NCI-H82 treated with DMSO at 0.1 percent for 48 hours (cell line): ENCODE measurements around the gene SLC38A1.
"Not testable (repeated sequence)": the region's sequence is repeated elsewhere in the genome, so short reads cannot be mapped to it uniquely, and the experiment has no call there.

Experiments used
- DNase-seq: peaks from one replicate; lab custom pipeline; 2025; ENCODE audit not compliant: unreplicated experiment; lab: John Stamatoyannopoulos, UW

Gene SLC38A1

GRCh38 chr12:46174061-46174662 lies 94.7 kb downstream of the SLC38A1 start:
- DNase-seq = no peak

- no peak for DNase-seq
These were observed 100.4 kb downstream of the SLC38A1 start for GRCh38 chr12:46168426-46168825.

DNA sequence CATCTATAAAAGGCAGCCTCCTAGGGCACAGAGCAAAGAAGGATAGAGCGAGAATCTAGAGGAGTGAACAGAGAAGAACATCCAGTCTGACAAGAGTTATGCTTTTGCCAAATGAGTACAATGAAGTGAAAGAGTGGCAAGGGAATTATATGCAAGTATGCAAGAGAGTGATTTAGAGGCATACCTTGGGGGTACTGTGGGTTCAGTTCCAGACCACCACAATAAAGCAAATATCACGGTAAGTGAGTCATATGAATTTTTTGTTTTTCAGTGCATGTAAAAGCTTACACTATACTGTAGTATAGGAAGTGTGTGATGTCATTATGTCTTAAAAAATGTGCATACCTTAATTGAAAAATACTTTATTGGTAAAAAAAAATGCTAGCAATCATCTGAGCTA lies 101.4 kb downstream of the SLC38A1 start:
- no peak for DNase-seq

- no peak for DNase-seq
These were observed 103.7 kb downstream of the SLC38A1 start for GRCh38 chr12:46165191-46165590.

GRCh38 chr12:46164186-46164761 lies 104.6 kb downstream of the SLC38A1 start:
- DNase-seq = no peak

DNA sequence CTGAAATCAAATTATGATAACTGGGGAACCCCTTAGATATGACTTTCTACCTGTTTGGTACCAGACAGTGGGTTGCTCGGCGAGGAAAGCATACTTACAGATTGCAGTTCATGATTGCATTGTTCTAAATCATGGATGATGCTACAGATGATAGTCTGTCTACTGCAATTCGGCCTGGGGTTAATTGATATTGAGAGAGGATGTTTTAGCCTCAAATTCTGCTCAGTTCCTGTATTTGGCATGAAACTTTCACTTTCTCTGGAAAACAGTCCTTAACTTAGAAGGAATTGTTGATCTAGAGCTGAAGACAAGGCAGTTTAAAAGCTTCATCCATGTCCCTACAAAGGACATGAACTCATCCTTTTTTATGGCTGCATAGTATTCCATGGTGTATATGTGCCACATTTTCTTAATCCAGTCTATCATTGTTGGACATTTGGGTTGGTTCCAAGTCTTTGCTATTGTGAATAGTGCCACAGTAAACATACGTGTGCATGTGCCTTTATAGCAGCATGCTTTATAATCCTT lies 106.2 kb downstream of the SLC38A1 start:
- DNase-seq = not testable (repeated sequence)

- DNase-seq = no peak
These were observed 107.7 kb downstream of the SLC38A1 start for GRCh38 chr12:46160981-46161690.

DNA sequence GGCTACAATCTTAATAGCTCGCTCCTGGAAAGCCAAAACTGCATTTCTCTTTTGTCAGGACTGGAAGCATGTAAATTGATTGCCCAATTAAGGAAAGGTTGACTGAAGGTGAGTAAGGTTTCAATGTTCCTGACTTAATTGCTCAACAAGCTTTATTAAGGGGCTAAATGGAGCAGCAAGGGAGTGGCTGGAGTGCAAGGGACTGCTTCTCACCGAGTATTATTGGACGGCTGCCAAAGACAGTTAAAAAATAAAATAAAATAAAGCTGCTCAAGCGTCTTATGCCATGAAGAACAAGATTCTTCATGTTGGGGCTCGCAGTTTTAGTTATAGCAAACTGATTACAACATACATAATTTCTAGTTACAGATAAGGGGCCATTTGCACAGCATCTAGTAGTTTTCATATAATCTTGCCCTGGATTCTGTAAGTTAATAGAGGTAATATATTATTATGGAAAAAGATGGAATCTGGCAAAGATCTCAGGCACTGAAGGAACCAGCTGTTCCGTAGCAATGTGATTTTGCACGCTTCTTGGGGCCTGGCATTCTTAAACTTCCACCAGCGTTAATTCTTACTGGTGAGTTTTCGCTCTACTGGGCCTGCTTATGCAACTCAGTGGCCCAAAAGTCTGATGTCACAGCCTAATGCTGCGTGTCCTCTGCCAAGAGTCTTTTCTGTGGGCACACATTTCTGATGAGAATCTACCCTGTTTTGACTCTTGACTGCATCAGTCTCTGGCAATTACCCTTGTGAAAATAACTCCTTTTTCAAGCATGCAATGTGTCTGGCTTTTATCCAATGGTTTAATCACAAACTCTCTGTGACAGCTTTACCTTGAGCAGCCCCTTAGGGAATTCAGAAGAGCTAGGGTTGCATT lies 108.5 kb downstream of the SLC38A1 start:
- DNase-seq = peak; percentile 10

DNA sequence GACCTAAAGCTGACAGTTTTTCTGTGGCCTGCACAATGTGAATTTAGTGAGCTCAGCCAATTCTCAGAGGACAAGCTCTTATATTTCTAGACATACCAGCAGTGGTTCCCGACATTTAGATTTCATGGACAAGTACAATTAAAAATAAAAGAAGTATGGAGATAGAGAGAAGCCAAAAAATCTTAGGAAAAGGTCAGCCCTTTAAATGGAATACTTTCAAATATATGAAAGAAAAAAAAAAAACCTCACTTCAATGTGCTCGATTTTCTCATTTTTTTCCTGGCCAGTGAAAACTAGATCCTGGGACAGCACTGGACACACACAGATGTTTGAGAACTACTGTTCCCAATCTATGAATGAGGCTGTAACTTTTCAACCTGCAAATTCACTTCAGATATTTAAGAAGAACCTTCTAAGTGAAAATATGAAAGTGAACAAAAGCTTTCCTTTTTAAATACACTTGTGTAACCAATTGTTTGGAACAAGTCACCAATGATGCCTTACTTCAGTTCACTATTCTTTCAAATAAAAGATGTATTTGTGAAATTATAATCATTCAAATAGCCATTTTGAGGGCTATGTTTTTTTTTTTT lies 109.4 kb downstream of the SLC38A1 start:
- DNase-seq = no peak

DNA sequence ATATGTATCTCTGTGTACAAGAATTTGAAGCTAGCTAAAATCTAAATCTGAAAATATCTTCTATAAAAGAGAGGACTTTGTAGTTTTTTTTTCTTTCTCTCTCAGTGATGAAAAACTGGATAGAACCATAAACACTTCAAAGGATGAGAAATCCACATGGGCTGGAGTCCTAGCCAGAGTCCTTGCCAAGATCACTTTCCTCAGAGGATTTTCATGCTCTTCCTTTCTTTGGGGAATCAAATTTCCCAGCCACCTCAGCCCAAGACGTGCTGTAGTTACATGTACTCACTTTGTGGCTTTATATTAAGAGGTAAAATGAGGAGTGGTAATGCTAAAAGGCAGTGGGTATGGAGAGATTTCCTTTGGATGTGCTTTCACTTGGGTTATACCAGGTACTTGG lies 110.3 kb downstream of the SLC38A1 start:
- DNase-seq = no peak

DNA sequence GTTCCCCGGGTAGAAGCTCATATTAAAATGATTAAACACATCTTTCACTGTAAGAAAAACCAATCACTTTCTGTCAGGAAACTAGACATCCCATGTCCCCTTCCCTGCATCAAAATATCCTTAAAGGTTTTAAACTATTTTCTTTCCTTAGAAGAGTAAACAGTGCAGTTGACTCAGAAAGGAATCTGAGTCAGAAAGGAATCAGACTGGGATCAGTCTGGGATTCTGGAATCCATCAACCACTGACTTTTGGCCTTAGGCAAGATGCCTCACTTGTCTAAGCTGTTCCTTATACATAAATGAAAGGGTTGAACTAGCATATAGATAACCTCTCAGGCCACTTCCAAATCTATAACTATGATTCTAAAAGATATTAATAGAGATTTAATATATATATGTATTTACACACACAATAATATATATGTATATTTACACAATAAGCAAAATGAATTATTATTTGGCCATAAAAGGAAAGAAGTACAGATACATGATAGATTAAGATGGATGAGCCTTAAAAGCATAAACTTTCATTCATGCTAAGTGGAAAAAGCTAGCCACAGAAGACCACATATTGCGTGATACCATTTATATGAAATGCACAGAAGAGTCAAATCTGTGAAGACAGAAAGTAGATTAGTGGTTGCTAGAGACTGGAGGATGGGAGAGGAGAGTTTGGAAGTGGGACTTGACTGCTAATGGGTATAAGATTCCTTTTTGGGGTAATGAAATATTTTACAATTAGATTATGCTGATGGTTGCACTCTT lies 114.4 kb downstream of the SLC38A1 start:
- DNase-seq = no peak

GRCh38 chr12:46153268-46153872 lies 115.5 kb downstream of the SLC38A1 start:
- DNase-seq = no peak

- DNase-seq = no peak
These were observed 116.4 kb downstream of the SLC38A1 start for GRCh38 chr12:46152456-46152855.

GRCh38 chr12:46150735-46151134 lies 118.1 kb downstream of the SLC38A1 start:
- no peak for DNase-seq

DNA sequence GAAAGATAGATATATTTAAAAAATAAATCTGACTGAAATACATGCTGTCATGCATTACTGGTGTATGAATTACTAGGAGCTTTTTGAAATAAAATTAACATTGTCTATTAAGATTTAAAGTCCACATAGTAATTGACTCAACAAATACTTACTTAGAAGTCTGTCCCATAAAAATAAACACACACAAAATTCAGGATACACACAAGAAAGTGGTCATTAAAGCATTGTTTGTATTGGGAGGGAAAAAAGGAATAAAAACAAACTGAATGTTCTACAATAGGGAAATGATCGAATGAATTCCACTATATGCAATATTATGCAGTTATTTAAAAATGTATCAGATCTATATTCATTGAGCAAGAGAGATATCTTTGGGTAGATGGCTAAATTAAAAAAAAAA lies 118.9 kb downstream of the SLC38A1 start:
- no peak for DNase-seq

DNA sequence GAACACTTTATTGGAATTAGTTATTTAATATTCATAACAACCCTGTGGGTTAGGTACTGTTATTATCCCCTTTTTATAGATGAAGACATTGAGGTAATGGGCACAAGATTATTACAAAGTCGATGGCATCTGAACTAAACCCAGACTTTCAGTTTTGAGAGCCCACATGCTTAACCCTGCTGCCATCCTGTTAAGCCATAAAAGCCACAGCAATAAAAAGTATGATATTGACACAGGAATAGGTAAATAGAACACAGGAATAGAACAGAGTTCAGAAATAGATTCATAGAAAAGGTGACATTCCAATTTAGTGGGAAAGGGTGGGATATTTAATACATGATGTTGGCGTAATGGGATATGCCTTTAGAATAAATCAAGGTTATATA lies 119.8 kb downstream of the SLC38A1 start:
- no peak for DNase-seq

DNA sequence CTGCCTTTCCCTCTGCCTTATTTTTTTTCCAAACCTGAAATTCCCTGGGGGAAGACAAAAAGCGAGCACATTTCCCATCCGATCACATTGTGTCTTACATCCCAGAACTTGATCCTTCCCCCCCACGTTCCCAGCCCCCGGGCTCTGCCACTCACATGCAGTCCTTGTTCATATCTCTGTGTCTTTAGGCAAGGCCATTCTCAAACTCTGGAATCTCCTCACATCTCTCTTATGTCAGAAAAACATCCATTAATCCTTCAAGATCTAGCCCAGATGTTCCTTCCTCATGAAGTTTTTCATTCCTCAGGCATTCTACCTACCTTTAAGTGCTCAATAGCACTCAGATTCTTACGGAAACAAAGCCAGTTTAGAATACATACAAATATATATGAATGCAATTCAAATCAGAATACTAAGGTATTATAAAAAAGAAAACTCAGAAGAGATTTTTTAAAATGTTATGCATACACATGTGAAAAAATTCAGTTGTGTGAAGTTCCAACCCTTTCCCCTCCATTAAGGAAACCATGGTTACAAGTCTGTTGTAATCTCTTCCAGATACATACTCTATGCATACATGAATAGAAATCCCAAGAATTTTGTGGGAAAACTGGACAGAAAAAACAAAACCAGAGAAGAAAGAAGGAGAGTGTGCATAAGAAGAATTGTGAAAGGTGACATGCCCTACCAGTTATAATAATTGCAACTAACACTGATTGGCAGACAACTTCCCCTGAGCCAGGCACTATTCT lies 120.3 kb downstream of the SLC38A1 start:
- no peak for DNase-seq

DNA sequence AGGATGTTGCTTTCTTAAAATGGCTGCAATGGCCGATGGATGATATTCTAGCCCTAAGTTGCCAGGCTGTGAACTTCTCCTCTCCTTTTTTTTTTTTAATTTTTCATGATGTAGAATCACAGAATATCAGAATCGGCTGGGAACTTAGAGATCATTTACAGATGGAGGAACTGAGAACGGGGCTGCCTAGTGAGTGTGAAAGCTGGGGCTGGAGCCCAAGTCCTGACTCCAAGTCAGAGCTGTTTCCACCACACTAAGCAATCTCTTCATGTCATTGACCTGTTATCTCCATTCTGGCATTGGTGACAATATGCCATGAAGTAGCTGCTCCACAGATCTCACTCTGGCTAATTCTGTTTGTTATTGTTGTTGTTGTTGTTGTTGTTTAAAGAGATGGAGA lies 121.7 kb downstream of the SLC38A1 start:
- no peak for DNase-seq

DNA sequence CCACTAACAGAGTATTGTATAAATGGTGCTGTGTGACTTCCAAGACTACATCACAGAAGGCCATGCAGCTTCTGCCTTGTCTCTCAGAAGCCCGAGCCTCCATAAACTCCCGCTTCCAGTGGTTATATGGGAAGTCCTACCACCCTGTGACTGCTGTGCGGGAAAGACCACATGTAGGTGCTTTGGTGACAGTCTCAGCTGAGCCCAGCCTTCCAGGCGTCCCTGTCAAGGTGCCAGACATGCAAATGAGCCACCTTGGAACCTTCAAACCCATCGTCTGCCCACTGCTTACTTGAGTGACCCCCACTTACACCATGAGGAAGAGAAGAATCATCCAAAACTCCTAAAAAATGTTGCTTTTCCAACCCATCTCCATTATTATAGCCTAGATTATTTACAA lies 123.0 kb downstream of the SLC38A1 start:
- no peak for DNase-seq
